Measurements from ENCODE around the gene RTN4RL2.

Gene RTN4RL2

GRCh38 chr11:57483562-57483918, 23.2 kb downstream of the RTN4RL2 start:
- ChIA-PET CTCF (interaction anchor here (0.7 to 3.9 kb wide), 10 partner anchors 10 to 161 kb away, joined by 3 to 27 read pairs (median 4); partner anchors contain the start of gene RTN4RL2), POLR2A (interaction anchor here (1.4 kb wide), 1 partner anchor 26 kb away, joined by 6 read pairs; no protein-coding TSS in a partner anchor)
- DNase-seq (ENCODE audit: extremely low spot score) = no peak
- TF ChIP-seq PKNOX1 (IDR thresholded peaks at IDR 0.05) (no peak), NFRKB (IDR thresholded peaks at IDR 0.05) (no peak), ZNF384 (IDR thresholded peaks at IDR 0.05) (no peak)

GRCh38 chr11:57484141-57484710, 23.9 kb downstream of the RTN4RL2 start:
- POLR2A ChIA-PET = interaction anchor here (1.4 kb wide), 1 partner anchor 27 kb away, joined by 6 read pairs; no protein-coding TSS in a partner anchor
- CTCF ChIA-PET = interaction anchor here (0.7 to 3.9 kb wide), 10 partner anchors 9 to 160 kb away, joined by 3 to 27 read pairs (median 4); no protein-coding TSS in a partner anchor
- no peak for DNase-seq (ENCODE audit: extremely low spot score)
- TF ChIP-seq ZNF384 (IDR thresholded peaks at IDR 0.05) (no peak), L3MBTL2 (conservative IDR thresholded peaks at IDR 0.05) (no peak), SP1 (IDR thresholded peaks at IDR 0.05) (no peak), FOXK2 (IDR thresholded peaks at IDR 0.05) (no peak), ELF4 (IDR thresholded peaks at IDR 0.05) (no peak), CTBP1 (IDR thresholded peaks at IDR 0.05; ENCODE audit: borderline replicate concordance) (no peak), PKNOX1 (IDR thresholded peaks at IDR 0.05) (no peak), FOXM1 (IDR thresholded peaks at IDR 0.05; ENCODE audit: borderline replicate concordance) (no peak), HDGF (IDR thresholded peaks at IDR 0.05; ENCODE audit: borderline replicate concordance) (no peak), TARDBP (IDR thresholded peaks at IDR 0.05) (no peak), LEF1 (IDR thresholded peaks at IDR 0.05; ENCODE audit: borderline replicate concordance) (no peak), BHLHE40 (IDR thresholded peaks at IDR 0.05; ENCODE audit: borderline replicate concordance) (no peak), FOXA1 (IDR thresholded peaks at IDR 0.05) (no peak), NFRKB (IDR thresholded peaks at IDR 0.05) (no peak)

GRCh38 chr11:57485217-57485990, 25.1 kb downstream of the RTN4RL2 start:
- POLR2A ChIA-PET = no interaction called here
- no peak for DNase-seq (ENCODE audit: extremely low spot score)
- CTCF ChIA-PET = interaction anchor here (3.9 kb wide), 1 partner anchor 8 kb away, joined by 27 read pairs; no protein-coding TSS in a partner anchor
- TF ChIP-seq ELF4 (IDR thresholded peaks at IDR 0.05) (no peak), CTBP1 (IDR thresholded peaks at IDR 0.05; ENCODE audit: borderline replicate concordance) (no peak), NFRKB (IDR thresholded peaks at IDR 0.05) (no peak), FOXM1 (IDR thresholded peaks at IDR 0.05; ENCODE audit: borderline replicate concordance) (no peak), BHLHE40 (IDR thresholded peaks at IDR 0.05; ENCODE audit: borderline replicate concordance) (no peak), PKNOX1 (IDR thresholded peaks at IDR 0.05) (no peak), HDGF (IDR thresholded peaks at IDR 0.05; ENCODE audit: borderline replicate concordance) (no peak), ARNT (IDR thresholded peaks at IDR 0.05) (no peak), ZNF384 (IDR thresholded peaks at IDR 0.05) (no peak), L3MBTL2 (conservative IDR thresholded peaks at IDR 0.05) (no peak), FOXA1 (IDR thresholded peaks at IDR 0.05) (no peak), FOXK2 (IDR thresholded peaks at IDR 0.05) (no peak), TARDBP (IDR thresholded peaks at IDR 0.05) (no peak), SP1 (IDR thresholded peaks at IDR 0.05) (no peak), SUZ12 (IDR thresholded peaks at IDR 0.05) (no peak), LEF1 (IDR thresholded peaks at IDR 0.05; ENCODE audit: borderline replicate concordance) (no peak)

- no peak for DNase-seq (ENCODE audit: extremely low spot score)
- POLR2A ChIA-PET = no interaction called here
- no peak for TF ChIP-seq NFRKB (IDR thresholded peaks at IDR 0.05)
- TF ChIP-seq SP1 (IDR thresholded peaks at IDR 0.05) = no peak
- no peak for TF ChIP-seq HDGF (IDR thresholded peaks at IDR 0.05; ENCODE audit: borderline replicate concordance)
- TF ChIP-seq TARDBP (IDR thresholded peaks at IDR 0.05) = no peak
- no peak for TF ChIP-seq ZNF384 (IDR thresholded peaks at IDR 0.05)
- TF ChIP-seq PKNOX1 (IDR thresholded peaks at IDR 0.05) = no peak
- TF ChIP-seq SUZ12 (IDR thresholded peaks at IDR 0.05) = no peak
- no peak for TF ChIP-seq LEF1 (IDR thresholded peaks at IDR 0.05; ENCODE audit: borderline replicate concordance)
- no peak for TF ChIP-seq FOXK2 (IDR thresholded peaks at IDR 0.05)
- TF ChIP-seq FOXA1 (IDR thresholded peaks at IDR 0.05) = no peak
- CTCF ChIA-PET = interaction anchor here (1.1 kb wide), 1 partner anchor 154 kb away, joined by 5 read pairs; no protein-coding TSS in a partner anchor
Measured at GRCh38 chr11:57487021-57487778, 26.9 kb downstream of the RTN4RL2 start.

All from HEK293T (cell line).